Measurements from ENCODE around the gene CFAP97D1. TPM values are rescaled to one million over a fixed set of nuclear protein-coding genes. Genes with fewer than 3 reads are reported as not detected.
A peak's percentile ranks its signal among the peaks of the same experiment; 100 is the strongest.

Gene CFAP97D1
- polyA plus RNA-seq, 1 donor (not counting 4 experiments of a cell fraction or from before 2014, with no cell fraction given): not detected

- Histone ChIP-seq H2AFZ (ENCODE audit: control insufficient read depth, low read length) (no peak overlapping the region), H3K4me2 (ENCODE audit: control insufficient read depth, extremely low read depth, insufficient read depth, low read depth, low read length) (peak overlapping the region; percentile 70), H3K27me3 (ENCODE audit: control insufficient read depth, extremely low read depth, insufficient read depth, low read length) (peaks cover 10% of the 10 kb centered on the region), H3K9me3 (ENCODE audit: control insufficient read depth, low read depth, low read length) (no peaks in the 10 kb centered on the region), H4K20me1 (ENCODE audit: control insufficient read depth, extremely low read depth, insufficient read depth, low read length) (no peaks in the 10 kb centered on the region), H3K9ac (ENCODE audit: control insufficient read depth, extremely low read depth, insufficient read depth, low read length) (no peak overlapping the region), H3K4me3 (ENCODE audit: control insufficient read depth in 2 of 3, extremely low read depth in 1 of 3, insufficient read depth in 2 of 3, low read depth in 1 of 3, low read length in 3 of 3) (peak overlapping the region in 2 of 3 experiments; percentile 18 to 38), H3K79me2 (ENCODE audit: control insufficient read depth, insufficient read depth, low read length) (no peaks in the 10 kb centered on the region), H3K27ac (ENCODE audit: control insufficient read depth, insufficient read depth, low read length) (no peak overlapping the region), H3K9me1 (ENCODE audit: control insufficient read depth, extremely low read depth, insufficient read depth, low read length) (no peaks in the 10 kb centered on the region), H3K4me1 (ENCODE audit: control insufficient read depth, extremely low read depth, insufficient read depth, low read length) (peaks cover 23% of the 10 kb centered on the region), H3K36me3 (ENCODE audit: control insufficient read depth in 2 of 2, extremely low read depth in 1 of 2, insufficient read depth in 2 of 2, low read length in 2 of 2) (no peaks in the 10 kb centered on the region)
- TF ChIP-seq EZH2 (IDR thresholded peaks at IDR 0.05; ENCODE audit: low read length) (no peak), CTCF (optimal IDR thresholded peaks at IDR 0.05 in 1 of 3, IDR thresholded peaks at IDR 0.05 in 1 of 3, conservative IDR thresholded peaks at IDR 0.05 in 1 of 3; ENCODE audit: extremely low read depth in 1 of 3, insufficient read depth in 2 of 3, low read length in 3 of 3) (peak; percentile 99 to 100 (median 100))
- peak; percentile 88 for FAIRE-seq
- dilution Hi-C loops (cut with MboI; ENCODE audit: extremely low pct_ligation_motif_present, low sequenced_read_pairs): no loop called here
- DNase-seq (ENCODE audit: low read depth, low spot score): peak; percentile 91
These were observed 19.9 kb upstream of the CFAP97D1 start for GRCh38 chr17:43760254-43760852.

- peaks cover 2% of the 10 kb centered on the region for H4K20me1 ChIP-seq (ENCODE audit: control insufficient read depth, extremely low read depth, insufficient read depth, low read length)
- peak; percentile 69 for FAIRE-seq
- no peaks in the 10 kb centered on the region for H3K4me1 ChIP-seq (ENCODE audit: control insufficient read depth, extremely low read depth, insufficient read depth, low read length)
- H3K79me2 ChIP-seq (ENCODE audit: control insufficient read depth, insufficient read depth, low read length): no peaks in the 10 kb centered on the region
- TF ChIP-seq EZH2 (IDR thresholded peaks at IDR 0.05; ENCODE audit: low read length) (no peak), CTCF (optimal IDR thresholded peaks at IDR 0.05 in 1 of 3, IDR thresholded peaks at IDR 0.05 in 1 of 3, conservative IDR thresholded peaks at IDR 0.05 in 1 of 3; ENCODE audit: extremely low read depth in 1 of 3, insufficient read depth in 2 of 3, low read length in 3 of 3) (peak; percentile 80 to 93 (median 90))
- H3K9me1 ChIP-seq (ENCODE audit: control insufficient read depth, extremely low read depth, insufficient read depth, low read length): no peaks in the 10 kb centered on the region
- dilution Hi-C loops (cut with MboI; ENCODE audit: extremely low pct_ligation_motif_present, low sequenced_read_pairs): loop anchor here (5.0 kb wide), 1 partner anchor 69 kb away; no protein-coding TSS in a partner anchor
- no peaks in the 10 kb centered on the region for H3K9me3 ChIP-seq (ENCODE audit: control insufficient read depth, low read depth, low read length)
- no peak overlapping the region for H3K9ac ChIP-seq (ENCODE audit: control insufficient read depth, extremely low read depth, insufficient read depth, low read length)
- no peaks in the 10 kb centered on the region for H3K27me3 ChIP-seq (ENCODE audit: control insufficient read depth, extremely low read depth, insufficient read depth, low read length)
- no peak overlapping the region for H2AFZ ChIP-seq (ENCODE audit: control insufficient read depth, low read length)
- H3K27ac ChIP-seq (ENCODE audit: control insufficient read depth, insufficient read depth, low read length): no peak overlapping the region
- H3K4me2 ChIP-seq (ENCODE audit: control insufficient read depth, extremely low read depth, insufficient read depth, low read depth, low read length): no peak overlapping the region
- no peak overlapping the region for H3K4me3 ChIP-seq (ENCODE audit: control insufficient read depth in 2 of 3, extremely low read depth in 1 of 3, insufficient read depth in 2 of 3, low read depth in 1 of 3, low read length in 3 of 3)
- H3K36me3 ChIP-seq (ENCODE audit: control insufficient read depth in 2 of 2, extremely low read depth in 1 of 2, insufficient read depth in 2 of 2, low read length in 2 of 2): peaks cover 9 to 17% of the 10 kb centered on the region in 2 experiments
- DNase-seq (ENCODE audit: low read depth, low spot score): no peak
These were observed 13.7 kb upstream of the CFAP97D1 start for GRCh38 chr17:43766413-43767052.

All from keratinocyte (primary cell).